Body of pancreas (tissue), 4 donors: ENCODE measurements around the gene GPR65.

ENCODE experiments used
- CTCF ChIP-seq, 7 experiments: fragments of 450-650 bp in 4 of 7; fragments of 200-600 bp in 3 of 7; sonication (generic) in 3 of 7; IDR thresholded peaks; one replicate each; pipeline ENCODE4 v1.5.1; 2016 to 2019; ENCODE audit warnings: antibody characterized with exemption in 7 of 7
- POLR2A ChIP-seq, 3 donors: fragments of 450-650 bp; IDR thresholded peaks; one replicate each; pipeline ENCODE4 v1.6.1; 2016; ENCODE audit warnings: antibody characterized with exemption in 3 of 3, mild to moderate bottlenecking in 2 of 3

- TF ChIP-seq CTCF (IDR thresholded peaks at IDR 0.05) = no peak
- TF ChIP-seq POLR2A (IDR thresholded peaks at IDR 0.05) = no peak
Measured at GRCh38 chr14:87979689-87980088, 25.2 kb upstream of the GPR65 start.
